ENCODE measurements around the gene RAPGEF4. TPM values are rescaled to one million over a fixed set of nuclear protein-coding genes. Genes with fewer than 3 reads are reported as not detected.

The RAPGEF4 gene
- polyA plus RNA-seq, 3 donors: not detected

DNA sequence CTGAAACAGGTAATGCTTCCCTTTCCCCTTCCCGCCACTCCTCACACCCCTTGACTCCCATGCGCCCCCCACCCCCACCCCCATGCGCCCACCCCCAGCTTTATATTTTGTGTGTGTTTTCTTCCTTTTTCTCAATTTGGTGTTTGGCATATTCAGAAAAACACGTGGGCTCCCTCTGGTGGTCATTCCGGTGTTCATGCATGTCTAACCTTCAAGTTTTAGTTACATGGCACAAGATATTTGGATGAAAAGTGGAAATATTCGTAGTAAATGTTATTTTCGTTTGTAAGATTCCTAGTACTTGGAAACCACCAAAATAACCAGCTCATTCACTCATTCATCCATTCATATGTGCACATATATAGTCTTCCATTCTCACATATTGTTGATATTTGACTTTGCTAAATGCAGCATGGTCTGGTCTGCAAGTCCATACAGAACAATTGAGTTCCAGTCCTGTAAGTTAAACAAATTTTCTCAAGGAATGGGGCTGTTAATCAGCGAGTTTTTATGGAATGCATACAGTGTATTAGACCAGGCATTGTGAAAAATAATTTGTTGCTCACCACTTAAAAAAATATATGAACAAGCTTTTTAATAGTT, 196.4 kb downstream of the RAPGEF4 start:
- Histone ChIP-seq H3K27ac (ENCODE audit: low read depth in 1 of 2, low read length in 2 of 2) (no peak overlapping the region), H2AFZ (ENCODE audit: insufficient read depth, low read depth, low read length, poor library complexity, severe bottlenecking) (no peak overlapping the region), H3K27me3 (ENCODE audit: control insufficient read depth in 2 of 2, insufficient read depth in 2 of 2, low read length in 2 of 2) (no peaks in the 10 kb centered on the region), H3K9ac (ENCODE audit: insufficient read depth, low read length, poor library complexity, severe bottlenecking) (no peak overlapping the region), H4K20me1 (ENCODE audit: insufficient read depth, low read length) (no peaks in the 10 kb centered on the region), H3K4me3 (replicated peaks in 1 of 3; ENCODE audit: low read depth in 2 of 3, low read length in 3 of 3) (no peak overlapping the region), H3K4me1 (ENCODE audit: control insufficient read depth in 1 of 2, insufficient read depth in 2 of 2, low read length in 2 of 2) (peaks cover 6 to 10% of the 10 kb centered on the region in 2 donors), H3K4me2 (replicated peaks; ENCODE audit: extremely low read depth, low read length, poor library complexity, severe bottlenecking) (no peak overlapping the region), H3K36me3 (replicated peaks in 1 of 2; ENCODE audit: control insufficient read depth in 1 of 2, insufficient read depth in 2 of 2, low read length in 2 of 2) (no peaks in the 10 kb centered on the region), H3K9me3 (replicated peaks in 1 of 2; ENCODE audit: control insufficient read depth in 1 of 2, insufficient read depth in 1 of 2, low read length in 2 of 2) (no peaks in the 10 kb centered on the region), H3K79me2 (ENCODE audit: insufficient read depth, low read length) (no peaks in the 10 kb centered on the region)
- Mint-ChIP-seq H3K27ac (no peak overlapping the region), H3K9me3 (no peaks in the 10 kb centered on the region), H3K36me3 (no peaks in the 10 kb centered on the region), H3K4me3 (no peak overlapping the region), H3K4me1 (peaks cover 13% of the 10 kb centered on the region), H3K27me3 (ENCODE audit: low read depth in 3 of 3) (peaks cover 0 to 9% (median 3%) of the 10 kb centered on the region in 3 donors)
- no CpG with 5 or more reads among the region's 8 CpGs for WGBS (ENCODE audit: insufficient coverage)
- TF ChIP-seq, protein P1, sequence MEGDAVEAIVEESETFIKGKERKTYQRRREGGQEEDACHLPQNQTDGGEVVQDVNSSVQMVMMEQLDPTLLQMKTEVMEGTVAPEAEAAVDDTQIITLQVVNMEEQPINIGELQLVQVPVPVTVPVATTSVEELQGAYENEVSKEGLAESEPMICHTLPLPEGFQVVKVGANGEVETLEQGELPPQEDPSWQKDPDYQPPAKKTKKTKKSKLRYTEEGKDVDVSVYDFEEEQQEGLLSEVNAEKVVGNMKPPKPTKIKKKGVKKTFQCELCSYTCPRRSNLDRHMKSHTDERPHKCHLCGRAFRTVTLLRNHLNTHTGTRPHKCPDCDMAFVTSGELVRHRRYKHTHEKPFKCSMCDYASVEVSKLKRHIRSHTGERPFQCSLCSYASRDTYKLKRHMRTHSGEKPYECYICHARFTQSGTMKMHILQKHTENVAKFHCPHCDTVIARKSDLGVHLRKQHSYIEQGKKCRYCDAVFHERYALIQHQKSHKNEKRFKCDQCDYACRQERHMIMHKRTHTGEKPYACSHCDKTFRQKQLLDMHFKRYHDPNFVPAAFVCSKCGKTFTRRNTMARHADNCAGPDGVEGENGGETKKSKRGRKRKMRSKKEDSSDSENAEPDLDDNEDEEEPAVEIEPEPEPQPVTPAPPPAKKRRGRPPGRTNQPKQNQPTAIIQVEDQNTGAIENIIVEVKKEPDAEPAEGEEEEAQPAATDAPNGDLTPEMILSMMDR (IDR thresholded peaks at IDR 0.05): peak; percentile 66
- intact Hi-C loops (cut with micrococcal nuclease): no loop called here
- DNase-seq: peak; percentile 40 to 61 (median 59)

DNA sequence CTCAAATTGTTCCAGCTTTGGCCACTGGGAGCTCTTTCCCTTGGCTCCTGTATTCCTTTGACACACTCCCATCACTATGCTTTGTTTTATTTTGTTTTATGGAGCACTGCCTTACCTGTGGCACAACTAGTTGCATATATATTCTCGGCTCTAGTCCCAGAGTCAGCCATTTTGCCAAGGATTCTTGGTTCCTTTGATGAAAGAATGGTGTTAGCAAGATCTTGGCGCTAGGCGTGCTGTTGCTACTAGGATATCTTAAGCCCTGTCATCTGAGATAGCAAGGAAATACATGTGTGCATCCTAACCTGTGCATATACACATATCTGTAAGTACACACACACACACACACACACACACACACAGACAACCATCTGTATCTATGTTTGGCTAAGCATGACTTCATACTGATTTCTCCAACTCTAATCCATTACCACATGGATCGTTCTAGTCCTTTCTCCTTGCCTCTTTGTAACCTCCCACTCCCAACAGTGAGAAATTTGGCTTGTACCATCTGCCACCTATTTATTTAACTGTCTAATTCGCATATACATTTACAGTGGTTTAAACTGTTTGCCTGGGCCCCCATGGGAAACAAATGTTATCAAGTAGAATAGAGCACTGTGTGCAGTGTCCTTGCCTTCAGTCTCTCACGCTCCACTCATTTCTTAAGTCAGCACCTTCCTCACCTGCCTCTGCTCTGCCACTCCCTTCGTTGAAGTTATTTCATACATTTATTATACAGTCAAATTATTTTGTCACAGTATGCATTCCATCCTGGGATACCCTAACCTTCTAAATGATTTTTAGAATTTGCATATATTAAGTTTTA, 202.5 kb downstream of the RAPGEF4 start:
- TF ChIP-seq, protein P1 (IDR thresholded peaks at IDR 0.05): no peak
- peaks cover 0 to 6% (median 6%) of the 10 kb centered on the region in 3 donors for H3K27me3 Mint-ChIP-seq (ENCODE audit: low read depth in 3 of 3)
- 91% methylated on average over 4 of the region's 7 CpGs for WGBS (ENCODE audit: insufficient coverage)
- Histone ChIP-seq H3K9ac (ENCODE audit: insufficient read depth, low read length, poor library complexity, severe bottlenecking) (no peak overlapping the region), H2AFZ (ENCODE audit: insufficient read depth, low read depth, low read length, poor library complexity, severe bottlenecking) (no peak overlapping the region), H3K79me2 (ENCODE audit: insufficient read depth, low read length) (no peaks in the 10 kb centered on the region), H3K9me3 (replicated peaks in 1 of 2; ENCODE audit: control insufficient read depth in 1 of 2, insufficient read depth in 1 of 2, low read length in 2 of 2) (no peaks in the 10 kb centered on the region), H3K4me2 (replicated peaks; ENCODE audit: extremely low read depth, low read length, poor library complexity, severe bottlenecking) (no peak overlapping the region), H3K36me3 (replicated peaks in 1 of 2; ENCODE audit: control insufficient read depth in 1 of 2, insufficient read depth in 2 of 2, low read length in 2 of 2) (no peaks in the 10 kb centered on the region), H3K4me3 (replicated peaks in 1 of 3; ENCODE audit: low read depth in 2 of 3, low read length in 3 of 3) (no peak overlapping the region), H3K27ac (ENCODE audit: low read depth in 1 of 2, low read length in 2 of 2) (no peak overlapping the region), H3K4me1 (ENCODE audit: control insufficient read depth in 1 of 2, insufficient read depth in 2 of 2, low read length in 2 of 2) (no peaks in the 10 kb centered on the region), H4K20me1 (ENCODE audit: insufficient read depth, low read length) (no peaks in the 10 kb centered on the region), H3K27me3 (ENCODE audit: control insufficient read depth in 2 of 2, insufficient read depth in 2 of 2, low read length in 2 of 2) (peaks cover 0 to under 1% of the 10 kb centered on the region in 2 donors)
- H3K4me1 Mint-ChIP-seq: peaks cover 1% of the 10 kb centered on the region
- H3K9me3 Mint-ChIP-seq: peaks cover 4 to 15% (median 7%) of the 10 kb centered on the region in 7 donors
- intact Hi-C loops (cut with micrococcal nuclease): no loop called here
- H3K36me3 Mint-ChIP-seq: no peaks in the 10 kb centered on the region
- H3K27ac Mint-ChIP-seq: no peak overlapping the region
- H3K4me3 Mint-ChIP-seq: no peak overlapping the region
- no peak for DNase-seq
